ENCODE results near the gene ZFYVE21. TPM values are rescaled to one million over a fixed set of nuclear protein-coding genes. Genes with fewer than 3 reads are reported as not detected.

ZFYVE21 gene
- total RNA-seq, 1 donor = 47.0 TPM

DNA sequence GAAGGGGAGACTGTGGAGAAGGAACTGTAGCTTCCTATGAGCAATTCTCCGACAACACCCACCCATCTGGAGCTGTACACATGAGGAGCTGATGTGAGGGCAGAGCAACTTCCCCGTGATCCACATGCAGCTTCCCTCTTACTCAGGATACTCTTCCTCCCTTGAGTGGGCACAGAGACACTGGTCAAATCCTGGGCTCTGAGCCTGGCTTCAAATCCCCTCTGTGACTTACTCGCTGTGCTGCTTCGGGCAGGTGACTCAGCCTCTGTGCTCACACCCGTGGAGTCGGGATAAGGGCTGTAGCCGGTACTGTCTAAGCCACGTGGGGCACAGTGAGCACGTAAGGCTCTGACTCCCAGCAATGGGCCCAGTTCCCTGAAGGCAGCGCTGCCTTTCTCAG lies 31.1 kb downstream of the ZFYVE21 start:
- TF ChIP-seq, protein P1, sequence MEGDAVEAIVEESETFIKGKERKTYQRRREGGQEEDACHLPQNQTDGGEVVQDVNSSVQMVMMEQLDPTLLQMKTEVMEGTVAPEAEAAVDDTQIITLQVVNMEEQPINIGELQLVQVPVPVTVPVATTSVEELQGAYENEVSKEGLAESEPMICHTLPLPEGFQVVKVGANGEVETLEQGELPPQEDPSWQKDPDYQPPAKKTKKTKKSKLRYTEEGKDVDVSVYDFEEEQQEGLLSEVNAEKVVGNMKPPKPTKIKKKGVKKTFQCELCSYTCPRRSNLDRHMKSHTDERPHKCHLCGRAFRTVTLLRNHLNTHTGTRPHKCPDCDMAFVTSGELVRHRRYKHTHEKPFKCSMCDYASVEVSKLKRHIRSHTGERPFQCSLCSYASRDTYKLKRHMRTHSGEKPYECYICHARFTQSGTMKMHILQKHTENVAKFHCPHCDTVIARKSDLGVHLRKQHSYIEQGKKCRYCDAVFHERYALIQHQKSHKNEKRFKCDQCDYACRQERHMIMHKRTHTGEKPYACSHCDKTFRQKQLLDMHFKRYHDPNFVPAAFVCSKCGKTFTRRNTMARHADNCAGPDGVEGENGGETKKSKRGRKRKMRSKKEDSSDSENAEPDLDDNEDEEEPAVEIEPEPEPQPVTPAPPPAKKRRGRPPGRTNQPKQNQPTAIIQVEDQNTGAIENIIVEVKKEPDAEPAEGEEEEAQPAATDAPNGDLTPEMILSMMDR (IDR thresholded peaks at IDR 0.05; ENCODE audit: insufficient read depth, low read length) = no peak
- DNase-seq (ENCODE audit: low read depth) = peak; percentile 42
- H3K4me3 ChIP-seq (ENCODE audit: low read depth, low read length) = no peak overlapping the region

DNA sequence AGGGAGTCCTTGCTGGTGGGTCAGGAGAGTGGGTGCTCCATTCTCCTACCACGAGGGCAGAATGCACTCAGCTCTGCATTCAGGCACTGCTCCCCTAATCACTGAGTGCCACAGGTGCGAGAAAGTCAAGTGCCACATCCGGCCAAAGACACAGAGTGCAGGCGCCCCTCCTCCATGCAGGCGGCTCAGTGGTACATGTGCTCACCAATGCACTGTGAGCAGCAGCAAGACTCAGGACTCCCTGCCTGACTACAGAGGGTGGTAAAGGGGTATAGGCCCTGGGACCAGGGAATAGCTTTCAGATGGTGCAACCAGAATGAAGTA lies 32.9 kb downstream of the ZFYVE21 start:
- DNase-seq (ENCODE audit: low read depth) = no peak
- TF ChIP-seq, protein P1 (IDR thresholded peaks at IDR 0.05; ENCODE audit: insufficient read depth, low read length) = no peak
- H3K4me3 ChIP-seq (ENCODE audit: low read depth, low read length) = no peak overlapping the region

DNA sequence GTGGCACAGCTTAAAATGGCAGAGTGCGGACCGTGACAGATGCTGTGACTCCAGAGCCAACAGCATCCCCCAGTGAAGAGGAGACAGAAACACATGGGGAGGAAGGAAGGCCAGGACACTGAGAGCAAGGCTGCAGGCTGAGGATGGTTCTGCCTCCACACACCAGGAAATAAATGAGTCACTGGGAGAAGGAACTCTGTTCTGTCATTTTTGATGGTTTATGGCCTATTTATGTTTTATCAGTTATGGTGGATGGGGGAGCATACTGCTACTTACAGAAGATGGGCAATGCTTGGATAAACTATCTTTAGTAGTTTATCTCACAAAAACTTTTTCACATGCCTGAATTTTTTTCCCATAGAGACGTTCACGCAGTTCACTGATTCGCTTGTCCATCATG lies 33.8 kb downstream of the ZFYVE21 start:
- DNase-seq (ENCODE audit: low read depth) = no peak
- H3K4me3 ChIP-seq (ENCODE audit: low read depth, low read length) = no peak overlapping the region
- TF ChIP-seq, protein P1 (IDR thresholded peaks at IDR 0.05; ENCODE audit: insufficient read depth, low read length) = no peak

DNA sequence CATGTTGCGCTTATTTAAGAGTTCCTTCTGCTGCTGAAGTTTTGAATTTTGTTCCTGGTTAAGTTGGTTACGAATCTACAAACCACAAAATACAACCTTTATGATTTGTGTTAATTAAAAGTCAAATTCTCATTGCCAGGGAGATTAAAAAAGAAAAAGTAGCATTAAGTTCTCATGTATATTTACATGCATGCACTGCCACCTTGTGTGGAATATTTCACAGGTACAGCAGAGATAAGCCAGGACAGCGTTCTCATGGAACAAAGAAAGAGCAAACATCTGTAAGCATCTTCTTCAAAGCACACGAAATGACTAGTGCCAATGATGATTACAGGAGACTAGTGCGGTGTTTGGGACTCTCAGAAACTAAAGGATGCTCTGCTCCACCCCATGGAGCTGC lies 34.2 kb downstream of the ZFYVE21 start:
- no peak for DNase-seq (ENCODE audit: low read depth)
- TF ChIP-seq, protein P1 (IDR thresholded peaks at IDR 0.05; ENCODE audit: insufficient read depth, low read length) = no peak

DNA sequence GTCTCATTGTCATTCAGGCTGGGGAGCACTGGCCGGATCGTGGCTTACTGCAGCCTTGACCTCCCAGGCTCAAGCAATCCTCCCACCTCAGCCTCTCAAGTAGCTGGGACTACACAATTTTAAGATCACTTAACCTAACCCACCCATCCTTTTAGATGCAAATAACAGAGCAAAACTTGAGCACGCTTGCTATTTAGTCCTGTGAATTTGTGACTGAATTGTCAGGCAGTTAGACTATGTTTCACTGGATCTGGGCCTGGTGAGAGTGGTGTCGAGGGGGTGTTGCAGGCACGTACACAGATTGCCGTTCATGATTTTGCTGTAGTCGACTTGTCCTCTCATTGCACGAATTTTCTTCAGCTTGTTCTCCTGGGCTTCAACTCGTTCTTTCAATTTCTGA lies 38.2 kb downstream of the ZFYVE21 start:
- DNase-seq (ENCODE audit: low read depth) = no peak
- TF ChIP-seq, protein P1 (IDR thresholded peaks at IDR 0.05; ENCODE audit: insufficient read depth, low read length) = no peak
- no peak overlapping the region for H3K4me3 ChIP-seq (ENCODE audit: low read depth, low read length)

More for the DNA sequence above, 34.2 kb downstream of the ZFYVE21 start:
- H3K4me3 ChIP-seq (ENCODE audit: low read depth, low read length) = no peak overlapping the region

DNA sequence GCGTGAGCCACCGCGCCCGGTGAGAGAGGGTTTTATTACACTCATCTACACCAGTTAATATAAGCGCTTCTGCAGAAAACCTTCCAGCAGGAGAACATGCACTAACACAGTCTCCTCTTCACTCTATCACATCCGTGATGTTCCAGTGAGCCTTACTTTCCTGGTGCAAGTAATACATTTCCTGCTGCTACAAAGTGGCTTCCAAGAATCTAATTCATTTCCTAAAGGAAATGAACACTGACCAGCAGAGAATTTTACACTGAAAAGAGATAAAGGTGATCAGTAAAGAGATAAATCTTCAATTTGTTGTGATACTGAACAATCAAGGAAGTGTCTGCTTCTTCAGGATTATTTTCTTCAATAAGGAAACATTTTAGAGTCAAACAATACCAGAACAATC lies 39.5 kb downstream of the ZFYVE21 start:
- H3K4me3 ChIP-seq (ENCODE audit: low read depth, low read length) = no peak overlapping the region
- DNase-seq (ENCODE audit: low read depth) = no peak
- TF ChIP-seq, protein P1 (IDR thresholded peaks at IDR 0.05; ENCODE audit: insufficient read depth, low read length) = no peak

DNA sequence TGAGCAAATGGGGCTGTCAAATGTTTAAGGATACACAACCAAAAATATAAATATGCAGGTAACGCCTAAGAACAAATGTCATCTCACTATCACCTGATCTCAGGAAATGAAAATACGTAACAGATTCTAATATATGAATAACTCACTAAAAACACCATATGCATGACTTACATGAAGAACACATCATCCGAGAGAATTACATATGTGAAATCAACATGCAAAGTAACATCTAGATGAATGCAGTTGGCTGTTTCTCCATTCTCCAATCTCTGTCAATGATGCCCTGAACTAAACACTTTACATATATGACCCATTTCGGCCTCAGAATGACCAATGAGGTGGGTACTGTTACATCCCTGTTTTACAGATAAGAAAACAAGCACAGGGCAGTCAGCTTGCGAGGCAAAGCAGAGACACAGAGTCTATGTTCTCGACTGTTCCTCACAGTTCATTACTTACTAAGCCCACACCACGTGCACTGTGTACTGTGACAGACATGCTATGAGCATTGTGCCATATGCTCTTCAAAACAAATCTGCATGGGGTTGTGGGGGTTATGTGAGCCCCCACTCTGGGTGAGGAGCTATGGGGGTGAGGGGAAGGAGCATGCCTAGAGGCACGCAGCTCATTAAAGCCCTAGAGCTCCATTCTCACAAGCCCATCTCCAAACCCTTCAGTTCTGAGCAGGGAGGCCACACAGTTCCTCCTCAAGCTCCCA lies 42.6 kb downstream of the ZFYVE21 start:
- TF ChIP-seq, protein P1 (IDR thresholded peaks at IDR 0.05; ENCODE audit: insufficient read depth, low read length) = no peak
- DNase-seq (ENCODE audit: low read depth) = no peak
- H3K4me3 ChIP-seq (ENCODE audit: low read depth, low read length) = no peak overlapping the region
